HG03025 (cell line): Measurements from ENCODE around the gene DCAF8L1.
"Not testable (repeated sequence)": the region's sequence is repeated elsewhere in the genome, so short reads cannot be mapped to it uniquely, and the experiment has no call there.

ENCODE experiments used
- ATAC-seq: cut with Tn5 transposase; IDR thresholded peaks from one replicate; pipeline ENCODE4 v1.9.1; 2021; ENCODE audit warnings: mild to moderate bottlenecking, moderate library complexity; ENCODE audit not compliant: unreplicated experiment, low FRiP score

Gene DCAF8L1

DNA sequence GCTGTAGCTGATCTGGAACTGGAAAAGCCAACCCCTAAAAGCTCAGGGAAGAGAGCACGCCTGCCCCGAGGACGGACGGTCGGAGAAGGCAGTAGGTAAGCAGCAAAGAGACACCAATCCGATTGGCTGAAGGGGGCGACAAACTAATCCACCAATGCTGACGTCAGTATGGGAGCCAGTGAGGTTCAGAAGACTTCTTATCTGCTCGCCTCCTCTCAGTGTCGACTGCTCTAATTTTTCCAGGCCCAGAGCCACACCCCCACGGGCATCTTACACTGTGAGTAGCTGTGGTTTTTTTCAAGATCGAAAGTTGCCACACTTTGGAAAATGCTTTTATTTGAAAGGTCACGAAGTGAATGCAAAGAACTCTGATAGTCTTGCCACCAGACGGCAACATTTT lies at the start of gene DCAF8L1:
DCAF8L1 (minus strand) TSS at position 101 of the 400 bp plus-strand sequence. CDS start 115 bp downstream, outside the sequence.
- ATAC-seq = no peak

- no peak for ATAC-seq
Measured at GRCh38 chrX:28022371-28022770, 41.1 kb upstream of the DCAF8L1 start.

GRCh38 chrX:28016823-28017222 lies 35.6 kb upstream of the DCAF8L1 start:
- no peak for ATAC-seq

GRCh38 chrX:28015993-28016392 lies 34.7 kb upstream of the DCAF8L1 start:
- no peak for ATAC-seq

GRCh38 chrX:28010875-28011274 lies 29.6 kb upstream of the DCAF8L1 start:
- ATAC-seq = no peak

- no peak for ATAC-seq
Measured at GRCh38 chrX:27998666-27999065, 17.4 kb upstream of the DCAF8L1 start.

DNA sequence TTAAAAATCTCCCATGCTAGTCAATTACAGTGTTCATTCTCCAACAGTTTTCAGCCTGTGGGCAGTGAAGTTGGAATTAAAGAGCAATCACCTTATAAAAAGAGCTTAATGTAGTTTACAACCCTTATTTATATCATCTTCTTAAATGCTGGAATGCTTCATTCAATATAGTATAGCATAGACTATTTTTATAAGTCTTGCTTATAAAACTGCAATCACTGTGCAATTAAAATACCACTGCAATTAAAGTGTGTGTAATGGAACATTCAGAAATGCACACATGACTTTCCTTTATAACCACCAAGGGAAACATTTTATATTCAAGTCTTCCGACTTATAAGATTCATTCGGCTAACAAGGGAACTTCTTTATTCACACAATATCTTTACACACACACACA lies 16.4 kb upstream of the DCAF8L1 start:
- no peak for ATAC-seq

- no peak for ATAC-seq
Measured at GRCh38 chrX:27996132-27996531, 14.9 kb upstream of the DCAF8L1 start.

GRCh38 chrX:27995611-27996010 lies 14.4 kb upstream of the DCAF8L1 start:
- no peak for ATAC-seq

DNA sequence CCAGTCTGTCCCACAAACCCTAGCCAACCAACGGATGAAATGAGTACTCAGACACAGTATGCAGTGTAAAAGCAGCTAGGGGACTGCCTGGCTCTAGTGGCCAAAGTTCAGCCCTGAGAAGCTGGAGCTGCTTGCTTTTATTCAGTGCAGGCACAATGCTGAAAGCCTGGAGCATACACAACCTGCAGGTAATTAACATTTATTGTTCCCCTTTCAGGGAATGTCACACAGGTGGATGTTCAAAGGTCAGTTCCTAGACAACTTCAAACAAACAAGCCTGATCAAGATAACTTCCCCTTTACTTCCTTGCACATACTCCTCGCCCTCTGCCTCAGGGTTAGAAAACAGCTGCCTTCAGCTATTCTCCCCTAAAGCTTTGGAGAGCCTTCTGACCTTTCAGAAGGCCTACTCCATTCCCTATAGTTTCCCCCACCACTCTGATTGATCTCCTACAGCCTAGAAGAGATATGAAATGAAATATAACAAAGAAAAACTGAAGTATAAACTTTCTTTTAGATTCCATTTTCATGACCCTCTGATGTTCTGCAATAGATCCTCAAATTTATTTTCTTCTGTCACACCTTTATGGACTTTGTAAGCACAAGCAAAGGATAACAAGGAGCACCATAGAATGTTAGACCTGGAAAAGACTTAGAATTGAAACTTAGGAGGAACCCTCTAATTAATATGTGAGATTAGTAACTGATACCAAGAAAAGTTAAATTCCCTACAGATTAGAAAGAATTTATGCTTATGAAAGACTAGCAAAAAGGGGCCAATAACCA lies 6.8 kb upstream of the DCAF8L1 start:
- no peak for ATAC-seq

- ATAC-seq = not testable (repeated sequence)
Measured at GRCh38 chrX:27976934-27977333, 4.3 kb downstream of the DCAF8L1 start.

DNA sequence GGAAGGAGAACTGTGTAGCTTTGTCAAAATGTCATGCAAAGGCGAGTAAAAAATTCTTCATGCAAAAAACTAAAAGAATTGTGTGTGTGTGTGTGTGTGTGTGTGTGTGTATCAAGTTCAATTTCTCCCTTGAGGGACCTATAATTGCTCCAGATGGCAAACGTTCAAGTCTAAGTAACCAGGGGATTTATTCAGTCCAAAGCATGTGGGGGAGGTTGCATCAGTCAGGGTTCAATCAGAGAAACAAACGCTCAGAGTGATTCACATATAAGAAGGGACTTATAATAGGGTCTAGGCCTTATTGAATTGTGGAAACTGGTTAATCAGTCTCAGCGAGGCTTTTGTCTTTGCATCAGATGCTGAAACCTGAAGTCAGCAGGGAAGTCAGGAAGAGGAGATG lies 5.0 kb downstream of the DCAF8L1 start:
- ATAC-seq = no peak

GRCh38 chrX:27968878-27969277 lies 12.4 kb downstream of the DCAF8L1 start:
- no peak for ATAC-seq

GRCh38 chrX:27968352-27968751 lies 12.9 kb downstream of the DCAF8L1 start:
- no peak for ATAC-seq

GRCh38 chrX:27966955-27967354 lies 14.3 kb downstream of the DCAF8L1 start:
- no peak for ATAC-seq

DNA sequence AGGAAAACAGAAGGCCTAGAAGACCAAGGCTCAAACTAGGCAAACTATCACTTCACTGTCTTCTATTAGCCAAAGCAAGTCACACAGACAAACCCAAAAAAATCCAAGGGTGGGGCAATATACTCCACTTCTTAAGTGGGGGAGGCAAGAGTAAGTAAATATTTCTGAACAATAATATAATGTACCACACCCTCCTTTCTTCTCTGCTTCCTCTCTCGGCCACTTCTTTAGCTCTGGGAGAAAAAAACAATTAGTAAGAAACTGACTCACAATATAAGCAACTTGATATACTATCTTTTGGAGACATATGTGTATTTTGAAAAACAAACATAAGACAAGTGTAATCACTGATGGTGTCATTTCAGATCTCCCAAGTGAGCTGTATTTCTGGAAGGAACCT lies 14.8 kb downstream of the DCAF8L1 start:
- ATAC-seq = no peak

GRCh38 chrX:27965348-27965747 lies 15.9 kb downstream of the DCAF8L1 start:
- ATAC-seq = not testable (repeated sequence)

- no peak for ATAC-seq
Measured at GRCh38 chrX:27964432-27964831, 16.8 kb downstream of the DCAF8L1 start.

DNA sequence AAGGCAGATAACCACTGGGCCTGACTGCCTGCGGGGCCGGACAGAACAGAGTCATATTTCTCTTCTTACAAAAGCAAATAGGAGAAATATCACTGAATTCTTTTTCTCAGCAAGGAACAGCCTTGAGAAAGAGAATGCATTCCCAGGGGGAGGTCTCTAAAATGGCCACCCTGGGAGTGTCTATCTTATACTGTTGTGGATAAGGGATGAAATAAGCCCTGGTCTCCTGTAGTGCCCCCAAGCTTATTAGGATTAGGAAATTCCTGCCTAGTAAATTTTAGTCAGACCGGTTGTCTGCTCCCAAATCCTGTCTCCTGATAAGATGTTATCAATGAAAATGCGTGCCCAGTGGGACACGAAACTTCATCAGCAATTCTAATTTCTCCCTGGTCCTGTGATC lies 20.8 kb downstream of the DCAF8L1 start:
- ATAC-seq = not testable (repeated sequence)

DNA sequence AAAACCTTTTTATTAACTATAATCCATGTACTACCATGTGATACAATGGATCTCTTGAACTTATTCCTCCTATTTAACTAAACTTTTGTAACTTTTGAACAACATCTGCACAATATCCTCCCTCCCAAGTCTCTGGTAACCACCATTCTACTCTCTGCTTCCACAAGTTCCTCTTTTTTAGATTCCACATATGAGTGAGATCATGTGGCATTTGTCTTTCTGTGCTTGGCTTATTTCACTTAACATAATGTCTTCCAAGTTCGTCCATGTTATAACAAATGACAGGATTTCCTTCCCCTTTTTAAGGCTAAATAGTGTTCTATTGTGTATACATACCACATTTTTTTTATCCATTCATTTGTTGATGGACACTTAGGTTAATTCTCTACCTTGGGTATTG lies 28.1 kb downstream of the DCAF8L1 start:
- ATAC-seq = no peak

- no peak for ATAC-seq
Measured at GRCh38 chrX:27933361-27933760, 47.9 kb downstream of the DCAF8L1 start.
